Measurements from ENCODE around the gene CCNT1.
"Not testable (repeated sequence)": the region's sequence is repeated elsewhere in the genome, so short reads cannot be mapped to it uniquely, and the experiment has no call there.

The CCNT1 gene

DNA sequence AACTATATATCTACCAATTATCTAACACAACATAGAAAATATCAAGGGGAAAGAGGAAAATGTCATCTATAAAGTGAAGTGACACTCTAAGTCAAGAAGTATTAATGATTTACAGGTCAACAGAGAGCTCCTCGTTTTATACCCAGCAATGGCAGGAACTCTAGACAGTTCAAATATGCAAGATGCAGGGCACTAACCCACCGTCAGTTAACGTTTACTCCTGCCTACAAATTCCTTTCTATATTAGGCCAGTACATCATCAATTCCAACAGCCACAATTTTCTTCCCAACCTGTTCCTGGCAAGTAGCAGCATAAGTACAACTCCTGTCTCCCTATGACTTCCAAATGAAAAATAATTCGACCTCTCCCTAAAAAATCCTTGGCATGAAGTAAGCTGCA, 25.5 kb downstream of the CCNT1 start:
- no peak for DNase-seq

DNA sequence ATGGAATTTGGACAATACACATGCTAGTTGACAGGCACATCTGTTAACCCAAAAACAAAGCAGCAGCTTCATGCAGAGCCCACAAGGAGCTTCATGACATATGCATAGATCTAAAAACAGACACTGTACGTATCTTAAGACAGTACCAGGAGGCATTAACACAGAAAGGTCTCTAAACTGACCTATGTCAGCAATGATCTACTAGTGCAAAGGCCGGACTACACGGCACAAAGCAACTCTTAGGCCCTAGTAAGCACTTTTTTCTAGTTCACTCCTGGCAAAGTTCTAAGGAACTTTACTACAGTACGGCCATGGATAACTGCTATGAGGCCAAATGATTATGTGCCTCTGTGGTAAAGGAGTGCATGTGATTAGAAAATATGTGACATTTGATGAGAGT, 26.1 kb downstream of the CCNT1 start:
- DNase-seq, result no peak

DNA sequence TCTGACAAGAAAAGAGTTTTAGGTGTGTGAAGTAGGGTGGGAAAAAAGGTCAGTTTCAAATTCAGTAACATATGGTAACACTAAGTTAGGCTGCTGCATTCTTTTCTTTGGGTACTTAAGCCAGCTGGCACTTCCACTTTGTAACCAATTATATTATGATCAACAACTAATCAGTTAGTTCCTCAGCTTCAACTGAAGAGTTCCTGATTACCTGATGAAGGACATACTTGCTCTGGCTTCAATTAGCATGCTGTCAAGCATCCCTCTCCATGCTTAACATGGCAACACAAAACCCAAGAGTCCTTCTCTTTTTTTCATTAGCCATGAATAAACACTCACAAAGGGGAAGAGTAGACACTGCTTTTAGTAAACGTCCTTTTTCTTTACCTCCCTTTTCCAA, 27.7 kb downstream of the CCNT1 start:
- no peak for DNase-seq

DNA sequence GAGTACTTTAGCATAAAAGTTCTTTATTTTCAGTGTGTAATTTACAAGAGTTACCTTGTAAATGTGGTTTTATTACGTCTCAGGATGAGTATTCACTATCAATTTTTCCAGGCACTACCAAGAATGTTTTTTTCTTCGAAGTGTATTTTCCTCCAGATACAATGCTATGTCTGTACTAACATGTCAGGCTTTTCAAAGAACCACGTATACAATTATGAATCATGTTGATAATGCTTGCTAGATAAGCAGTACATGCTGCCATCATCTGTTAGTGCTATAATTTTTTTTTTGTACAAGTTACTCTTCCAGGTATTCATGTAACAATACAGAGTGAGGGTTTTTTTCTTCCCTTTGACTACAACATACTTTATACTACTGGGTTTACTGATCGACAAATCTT, 28.9 kb downstream of the CCNT1 start:
- no peak for DNase-seq

DNA sequence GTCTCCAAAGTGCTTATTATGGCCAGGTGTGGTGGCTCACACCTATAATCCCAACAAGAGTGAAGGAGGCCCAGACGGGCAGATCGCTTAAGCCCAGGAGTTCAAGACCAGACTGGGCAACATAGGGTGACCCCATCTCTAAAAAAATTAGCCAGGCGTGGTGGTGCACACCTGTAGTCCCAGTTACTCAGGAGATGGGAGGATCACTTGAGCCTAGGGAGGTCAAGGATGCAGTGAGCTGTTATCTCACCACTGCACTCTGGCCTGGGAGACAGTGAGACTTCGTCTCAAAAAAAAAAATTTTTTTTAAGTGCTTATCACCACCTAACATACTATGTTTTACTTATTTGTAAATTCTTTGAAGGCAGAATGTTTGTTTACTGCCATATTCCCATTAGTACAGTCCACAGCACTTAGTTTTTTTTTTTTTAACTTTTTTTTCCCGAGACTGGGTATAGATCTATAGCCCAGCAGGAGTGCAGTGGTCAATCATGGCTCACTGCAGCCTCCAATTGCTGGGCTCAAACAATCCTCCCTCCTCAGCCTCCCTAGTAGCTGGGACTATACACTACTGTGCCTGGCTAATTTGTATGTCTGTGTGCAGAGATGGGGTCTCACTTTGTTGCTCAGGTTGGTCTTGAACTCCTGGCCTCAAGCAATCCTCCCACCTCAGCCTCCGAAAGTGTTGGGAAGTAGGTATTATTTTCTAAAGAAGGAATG, 29.7 kb downstream of the CCNT1 start:
- DNase-seq, result no peak

DNA sequence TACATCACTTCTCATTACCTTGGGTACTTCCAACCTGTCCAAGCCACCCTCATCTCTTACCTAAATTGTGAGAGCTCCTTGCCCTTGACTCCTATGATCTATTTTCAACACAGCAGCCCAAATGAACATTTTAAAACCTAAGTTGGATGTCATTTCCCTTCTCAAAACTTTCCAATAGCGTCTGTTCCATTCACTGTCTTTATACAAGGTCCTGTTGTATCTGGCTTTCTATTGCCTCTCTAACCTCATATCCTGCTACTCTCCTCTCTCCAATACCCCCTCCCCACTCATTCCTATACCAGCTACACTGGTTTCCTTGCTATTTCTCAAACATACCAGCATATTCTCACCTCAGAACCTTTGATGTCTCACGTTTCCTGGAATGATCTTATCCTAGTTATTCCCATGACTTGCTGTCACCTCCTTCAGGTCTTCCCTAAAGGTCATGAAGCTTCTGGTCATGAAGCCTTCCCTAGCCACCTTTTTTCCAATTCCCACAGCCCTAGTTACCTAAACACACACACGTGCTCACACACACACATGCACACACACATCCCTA, 30.4 kb downstream of the CCNT1 start:
- DNase-seq, result no peak

DNA sequence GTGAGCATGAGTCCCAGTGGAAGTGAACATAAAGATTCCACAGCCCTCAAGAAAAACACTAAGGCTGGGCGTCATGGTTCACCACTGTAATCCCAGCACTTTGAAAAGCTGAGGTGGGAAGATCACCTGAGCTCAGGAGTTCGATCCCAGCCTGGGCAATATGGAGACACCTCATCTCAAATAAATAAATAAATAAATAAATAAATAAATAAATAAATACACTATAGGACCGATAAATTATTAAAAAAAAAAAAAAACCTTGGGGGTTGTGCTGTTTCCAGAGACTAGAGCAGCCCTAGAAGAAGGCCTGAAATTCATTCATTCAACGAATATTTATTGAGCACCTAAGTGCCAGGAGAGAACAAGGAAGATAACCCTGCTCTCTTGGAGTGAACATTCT, 33.0 kb downstream of the CCNT1 start:
- no peak for DNase-seq

DNA sequence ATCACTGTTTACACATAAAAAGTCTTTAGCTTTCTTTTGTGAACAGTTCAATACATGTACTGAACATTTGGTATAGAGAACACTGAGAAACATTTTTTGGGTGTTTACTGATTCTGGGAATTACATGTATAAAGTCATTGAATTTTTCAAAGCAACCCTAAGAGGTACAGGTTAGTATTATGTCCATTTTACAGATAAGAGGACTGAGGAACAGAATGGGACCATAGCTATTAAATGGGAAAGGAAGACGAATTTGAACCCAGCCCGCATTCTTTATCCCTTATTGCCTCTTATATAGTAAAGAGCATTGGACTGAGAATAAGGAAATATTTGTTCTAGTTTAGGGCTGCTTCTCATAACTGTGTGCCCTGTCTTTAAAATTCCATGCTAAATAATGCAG, 33.6 kb downstream of the CCNT1 start:
- DNase-seq, result no peak

DNA sequence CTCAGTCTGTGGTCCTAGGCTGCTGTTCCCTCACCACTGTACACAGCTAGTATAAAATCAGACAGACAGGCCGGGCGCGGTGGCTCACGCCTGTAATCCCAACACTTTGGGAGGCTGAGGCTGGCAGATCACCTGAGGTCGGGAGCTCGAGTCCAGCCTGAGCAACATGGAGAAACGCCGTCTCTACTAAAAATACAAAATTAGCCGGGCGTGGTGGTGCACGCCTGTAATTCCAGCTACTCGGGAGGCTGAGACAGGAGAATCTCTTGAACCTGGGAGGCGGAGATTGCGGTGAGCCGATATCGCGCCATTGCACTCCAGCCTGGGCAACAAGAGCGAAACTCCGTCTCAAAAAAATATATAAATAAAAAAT, 34.0 kb downstream of the CCNT1 start:
- not testable (repeated sequence) for DNase-seq

DNA sequence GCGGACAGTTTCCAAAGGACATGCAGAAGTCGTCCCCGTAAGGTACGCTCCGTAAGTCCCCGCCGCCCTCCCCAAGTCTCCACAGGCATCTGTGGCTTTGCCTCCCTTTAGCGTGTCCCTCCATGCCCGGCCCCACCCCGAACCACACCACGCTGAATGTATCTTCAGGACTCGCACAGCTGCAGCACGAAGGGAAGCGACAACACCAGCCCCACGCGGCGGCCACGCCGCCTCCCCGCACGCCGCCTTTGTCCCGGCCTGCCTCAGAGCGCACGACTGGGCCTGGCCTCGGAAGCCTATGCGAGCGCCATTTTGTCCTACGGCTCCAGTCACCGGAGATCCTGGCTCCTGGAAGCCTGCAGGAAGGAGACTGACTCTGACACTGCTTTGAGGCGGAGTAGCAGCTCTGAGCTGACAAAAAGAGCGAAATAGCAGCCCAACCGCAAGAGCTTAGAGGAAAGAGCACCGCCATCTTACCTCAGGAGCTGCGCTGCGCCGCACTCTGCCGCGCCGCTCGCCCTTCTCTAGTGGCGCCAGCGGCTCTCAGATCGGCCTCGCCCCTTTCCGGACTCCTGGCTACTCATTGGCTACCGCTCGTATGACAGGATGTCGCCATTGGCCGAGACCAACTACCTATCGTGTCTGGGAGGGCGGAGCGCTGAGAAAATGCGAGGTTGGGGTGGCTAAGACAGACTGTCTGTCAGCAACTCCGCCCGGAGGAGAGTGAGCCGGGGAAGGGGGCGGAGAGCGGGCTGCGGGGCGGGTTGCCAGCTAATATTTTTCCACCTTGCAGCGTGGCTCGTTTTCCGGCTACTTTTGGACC, 34.6 kb downstream of the CCNT1 start, which contains the start of gene KANSL2:
TSS of gene KANSL2 (minus strand) at position 529 of the 823 bp plus-strand sequence. CDS start 606 bp downstream, outside the sequence.
- DNase-seq, result peak; percentile 98

DNA sequence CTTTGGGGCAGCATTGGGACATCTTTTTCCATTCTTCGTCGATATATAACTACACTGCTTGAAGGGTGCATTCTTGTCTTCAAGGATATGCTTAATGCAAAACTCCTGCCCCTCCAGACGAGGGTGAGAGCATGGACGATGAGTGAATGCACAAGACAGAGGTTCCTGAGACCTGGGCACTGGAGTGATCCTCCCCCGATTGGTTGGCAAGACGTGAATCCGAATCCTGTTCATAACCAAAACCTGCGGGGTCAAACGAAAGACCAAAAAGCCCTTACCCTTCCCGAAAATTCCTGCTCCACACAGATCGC, 35.2 kb downstream of the CCNT1 start:
- DNase-seq, result no peak

DNA sequence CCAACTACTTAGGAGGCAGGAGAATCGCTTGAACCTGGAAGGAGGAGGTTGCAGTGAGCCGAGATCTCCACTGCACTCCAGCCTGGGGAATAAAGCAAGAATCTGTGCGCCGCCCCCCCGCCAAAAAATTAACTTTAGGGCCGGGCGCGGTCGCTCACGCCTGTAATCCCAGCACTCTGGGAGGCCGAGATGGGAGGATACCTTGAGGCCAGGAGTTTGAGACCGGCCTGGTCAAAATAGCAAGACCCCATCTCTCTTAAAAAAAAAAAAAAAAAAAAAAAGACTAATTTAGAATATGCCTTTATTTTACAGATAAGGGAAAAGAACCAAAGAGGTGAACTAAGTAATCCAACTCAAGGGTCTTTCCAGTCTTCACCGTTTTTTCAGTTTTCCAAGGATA, 35.6 kb downstream of the CCNT1 start:
- DNase-seq, result no peak

DNA sequence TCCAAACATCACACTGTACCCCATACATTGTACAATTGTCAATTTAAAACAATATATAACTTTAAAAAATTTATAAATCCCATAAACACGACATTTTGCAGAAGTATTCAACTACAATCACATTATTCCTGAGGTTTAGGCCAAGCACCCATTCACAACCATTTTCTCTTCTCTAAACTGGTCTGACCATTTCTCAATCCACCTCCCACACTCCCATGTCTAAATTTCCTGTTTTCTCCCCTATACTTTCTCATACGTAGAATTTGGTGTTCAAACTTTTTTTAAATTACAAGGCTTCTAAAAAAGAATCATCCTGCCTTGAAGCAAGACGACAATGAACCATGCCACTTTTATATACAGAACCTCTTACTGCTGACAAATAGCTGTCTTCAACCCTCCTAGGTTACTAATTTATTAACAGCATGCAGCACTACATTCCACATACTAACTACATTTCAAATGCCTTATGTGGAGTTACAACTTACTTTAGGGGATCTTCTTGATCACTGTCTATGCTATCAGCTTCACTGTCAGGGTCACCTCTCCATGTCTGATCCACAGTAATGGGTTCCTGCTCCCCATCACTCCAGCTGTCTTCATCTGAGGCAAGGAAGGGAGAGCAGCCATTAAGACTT, 37.8 kb downstream of the CCNT1 start:
- DNase-seq, result no peak

DNA sequence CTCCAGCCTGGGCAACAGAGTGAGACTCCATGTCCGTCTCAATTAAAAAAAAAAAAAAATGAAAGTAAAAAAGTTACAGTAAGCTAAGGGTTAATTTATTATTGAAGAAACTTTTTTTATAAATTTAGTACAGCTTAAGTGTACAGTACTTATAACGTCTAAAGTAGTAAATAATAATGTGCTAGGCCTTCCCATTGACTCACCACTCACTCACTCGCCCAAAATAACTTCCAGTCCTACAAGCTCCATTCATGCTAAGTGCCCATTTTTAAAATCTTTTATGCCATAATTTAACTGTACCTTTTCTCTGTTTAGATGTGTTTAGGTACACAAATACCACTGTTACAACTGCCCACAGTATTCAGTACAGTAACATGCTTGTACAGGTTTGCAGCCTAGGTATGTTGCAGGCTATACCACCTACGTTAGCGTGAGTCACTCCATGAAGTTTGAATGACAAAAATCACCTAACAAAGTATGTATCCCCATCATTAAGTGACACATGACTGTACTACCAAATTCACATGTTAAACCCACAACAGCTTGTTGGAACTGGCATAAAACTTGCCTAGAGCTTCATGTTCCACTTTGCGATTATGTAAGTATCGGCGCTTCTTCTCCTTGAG, 45.2 kb downstream of the CCNT1 start:
- no peak for DNase-seq

DNA sequence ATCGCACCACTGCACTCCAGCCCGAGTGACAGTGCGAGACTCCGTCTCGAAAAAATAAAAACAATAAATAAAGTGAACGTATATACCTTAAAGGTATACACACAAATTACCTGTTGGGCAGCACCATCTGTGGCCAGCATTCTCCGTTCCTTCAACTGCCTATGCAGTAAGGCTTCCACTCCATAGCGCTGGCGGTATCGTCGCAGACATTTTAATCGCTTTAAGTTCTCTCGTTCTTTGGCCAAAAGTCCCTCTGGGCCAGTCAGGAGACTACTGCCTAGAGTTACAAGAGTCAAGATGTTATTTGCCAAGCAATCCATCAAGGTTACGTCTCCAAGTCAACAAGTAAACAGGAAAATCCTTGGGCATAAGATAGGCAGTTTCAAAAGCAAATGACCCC, 47.5 kb downstream of the CCNT1 start:
- no peak for DNase-seq

DNA sequence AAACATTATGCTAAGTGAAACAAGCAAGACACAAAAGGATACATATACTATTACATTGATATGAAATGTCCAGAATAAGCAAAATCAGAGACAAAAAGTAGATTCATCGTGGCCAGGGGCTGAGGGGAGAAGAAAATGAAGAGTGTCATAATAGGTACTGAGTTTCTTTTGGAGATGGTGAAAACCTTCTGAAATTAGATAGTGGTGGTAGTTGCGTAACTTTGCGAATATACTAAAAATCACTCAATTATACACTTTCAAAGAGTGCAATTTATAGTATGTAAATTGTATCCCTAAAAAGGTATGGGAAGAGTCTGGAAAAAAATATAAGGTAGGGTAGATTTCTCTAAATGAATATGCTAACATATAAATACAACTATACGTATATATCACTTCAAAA, 56.6 kb downstream of the CCNT1 start:
- DNase-seq, result no peak

DNA sequence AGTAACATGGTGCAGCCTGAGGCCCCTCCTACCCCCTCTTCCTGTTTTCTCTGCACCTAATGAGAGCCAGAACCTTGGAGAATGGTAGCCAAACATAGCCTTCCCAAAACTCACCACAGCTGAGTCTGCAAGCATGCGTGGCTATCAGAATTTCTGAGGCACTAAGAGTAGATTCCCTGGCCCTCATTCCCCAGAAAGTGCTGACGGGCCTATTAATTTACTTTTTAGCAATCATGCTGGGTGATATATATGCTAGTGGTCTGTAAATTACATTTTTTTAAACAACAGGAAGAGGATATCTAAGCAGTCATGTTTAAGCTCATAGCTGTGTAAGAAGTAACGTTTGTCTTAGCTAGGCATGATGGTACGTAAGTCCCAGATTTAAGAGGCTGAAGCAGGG, 64.8 kb downstream of the CCNT1 start:
- no peak for DNase-seq

DNA sequence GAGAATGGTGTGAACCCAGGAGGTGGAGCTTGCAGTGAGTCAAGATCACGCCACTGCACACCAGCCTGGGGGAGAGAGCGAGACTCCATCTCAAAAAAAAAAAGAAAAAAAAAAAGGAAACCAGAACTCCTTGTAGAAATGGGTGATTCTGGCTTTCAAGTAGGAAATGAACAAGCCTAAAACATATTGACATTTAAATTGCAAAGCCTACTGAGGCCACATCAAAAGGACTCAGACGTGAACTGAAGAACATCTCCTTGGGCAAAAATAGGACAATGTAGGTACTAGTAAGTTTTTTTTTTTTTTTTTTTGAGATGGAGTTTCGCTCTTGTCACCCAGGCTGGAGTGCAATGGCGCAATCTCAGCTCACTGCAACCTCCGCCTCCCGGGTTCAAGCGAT, 71.2 kb downstream of the CCNT1 start:
- not testable (repeated sequence) for DNase-seq

DNA sequence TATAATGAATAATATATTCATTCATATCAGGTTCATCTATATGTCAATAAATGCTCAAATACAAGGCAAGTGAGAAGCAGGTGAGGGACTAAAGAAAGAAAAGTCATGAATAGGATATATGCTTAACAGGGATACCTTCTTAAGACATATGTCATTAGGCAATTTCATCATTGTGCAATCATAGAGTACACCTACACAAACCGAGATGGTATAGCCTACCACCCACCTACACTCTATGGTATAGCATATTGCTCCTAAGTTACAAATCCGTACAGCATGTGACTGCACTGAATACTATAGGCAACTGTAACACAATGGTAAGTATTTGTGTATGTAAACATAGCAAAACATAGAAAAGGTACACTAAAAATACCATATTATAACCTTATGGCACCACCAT, 73.5 kb downstream of the CCNT1 start:
- DNase-seq, result no peak

DNA sequence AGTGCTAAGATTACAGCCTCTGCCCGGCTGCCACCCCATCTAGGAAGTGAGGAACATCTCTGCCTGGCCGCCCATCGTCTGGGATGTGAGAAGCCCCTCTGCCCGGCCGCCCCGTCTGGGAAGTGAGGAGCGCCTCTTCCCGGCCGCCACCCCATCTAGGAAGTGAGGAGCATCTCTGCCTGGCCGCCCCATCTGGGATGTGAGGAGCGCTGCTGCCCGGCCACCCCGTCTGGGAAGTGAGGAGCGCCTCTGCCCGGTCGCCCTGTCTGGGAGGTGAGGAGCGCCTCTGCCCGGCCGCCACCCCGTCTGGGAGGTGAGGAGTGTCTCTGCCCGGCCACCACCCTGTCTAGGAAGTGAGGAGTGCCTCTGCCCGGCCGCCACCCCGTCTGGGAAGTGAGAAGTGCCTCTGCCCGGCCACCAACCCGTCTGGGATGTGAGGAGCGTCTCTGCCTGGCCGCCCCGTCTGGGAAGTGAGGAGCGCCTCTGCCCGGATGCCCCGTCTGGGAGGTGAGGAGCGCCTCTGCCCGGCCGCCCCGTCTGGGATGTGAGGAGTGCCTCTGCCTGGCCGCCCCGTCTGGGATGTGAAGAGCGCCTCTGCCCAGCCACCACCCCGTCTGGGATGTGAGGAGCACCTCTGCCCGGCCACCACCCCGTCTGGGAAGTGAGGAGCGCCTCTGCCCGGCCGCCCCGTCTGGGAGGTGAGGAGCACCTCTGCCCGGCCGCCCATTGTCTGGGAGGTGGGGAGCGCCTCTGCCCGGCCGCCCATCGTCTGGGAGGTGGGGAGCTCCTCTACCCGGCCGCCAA, 74.6 kb downstream of the CCNT1 start:
- not testable (repeated sequence) for DNase-seq

DNA sequence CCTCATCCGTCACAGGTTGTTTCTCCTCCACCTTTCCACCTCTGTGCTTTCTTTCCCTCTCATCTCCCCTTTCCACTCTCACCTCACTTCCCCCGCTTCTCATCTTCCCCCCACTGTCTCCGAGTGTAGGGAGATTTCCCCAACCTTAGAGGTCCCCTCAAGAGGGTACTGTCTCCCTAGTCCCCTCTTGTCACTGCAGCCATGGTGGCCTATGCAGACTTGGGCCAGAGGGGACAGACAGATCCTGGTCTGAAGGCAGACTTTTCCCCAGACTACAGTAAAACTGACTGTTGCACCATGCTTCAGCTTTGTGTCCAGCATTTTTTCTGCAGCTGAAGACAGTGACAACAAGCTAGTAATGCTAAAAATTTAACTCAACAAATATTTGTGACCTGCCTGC, 75.7 kb downstream of the CCNT1 start:
- no peak for DNase-seq

DNA sequence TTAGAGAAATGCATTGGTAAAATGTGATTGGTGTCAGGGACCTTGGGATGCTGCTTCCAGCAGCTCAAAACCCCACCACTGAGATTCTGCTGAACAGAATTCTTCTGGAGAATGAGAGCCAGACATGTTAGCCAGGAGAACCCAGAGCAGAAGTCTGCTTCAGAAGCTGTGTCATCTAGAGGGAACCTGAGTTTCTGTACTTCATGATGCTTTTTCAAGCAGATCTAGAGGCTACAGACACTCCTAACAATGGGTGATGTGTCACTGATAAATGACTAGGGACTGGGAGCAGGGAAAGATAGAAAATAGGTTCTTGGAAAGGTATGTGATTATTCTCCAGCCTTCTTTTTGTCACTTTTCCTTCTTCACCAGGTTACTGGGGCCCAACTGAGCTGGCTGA, 76.1 kb downstream of the CCNT1 start:
- no peak for DNase-seq

Data from activated CD4-positive, alpha-beta T cell treated with anti-CD3 and anti-CD28 coated beads, Interleukin-2, amount 50 U/mL, for 4 hours (primary cell).